Fibroblast of skin of left quadriceps (primary cell): ENCODE measurements around the gene NUDT4.
"Not testable (repeated sequence)": the region's sequence is repeated elsewhere in the genome, so short reads cannot be mapped to it uniquely, and the experiment has no call there.

Experiments
- DNase-seq, 2 experiments: peaks; one replicate each; pipeline ENCODE4 v3.0.0-alpha.2; 2013; ENCODE audit warnings: low read depth in 2 of 2

The NUDT4 gene

DNA sequence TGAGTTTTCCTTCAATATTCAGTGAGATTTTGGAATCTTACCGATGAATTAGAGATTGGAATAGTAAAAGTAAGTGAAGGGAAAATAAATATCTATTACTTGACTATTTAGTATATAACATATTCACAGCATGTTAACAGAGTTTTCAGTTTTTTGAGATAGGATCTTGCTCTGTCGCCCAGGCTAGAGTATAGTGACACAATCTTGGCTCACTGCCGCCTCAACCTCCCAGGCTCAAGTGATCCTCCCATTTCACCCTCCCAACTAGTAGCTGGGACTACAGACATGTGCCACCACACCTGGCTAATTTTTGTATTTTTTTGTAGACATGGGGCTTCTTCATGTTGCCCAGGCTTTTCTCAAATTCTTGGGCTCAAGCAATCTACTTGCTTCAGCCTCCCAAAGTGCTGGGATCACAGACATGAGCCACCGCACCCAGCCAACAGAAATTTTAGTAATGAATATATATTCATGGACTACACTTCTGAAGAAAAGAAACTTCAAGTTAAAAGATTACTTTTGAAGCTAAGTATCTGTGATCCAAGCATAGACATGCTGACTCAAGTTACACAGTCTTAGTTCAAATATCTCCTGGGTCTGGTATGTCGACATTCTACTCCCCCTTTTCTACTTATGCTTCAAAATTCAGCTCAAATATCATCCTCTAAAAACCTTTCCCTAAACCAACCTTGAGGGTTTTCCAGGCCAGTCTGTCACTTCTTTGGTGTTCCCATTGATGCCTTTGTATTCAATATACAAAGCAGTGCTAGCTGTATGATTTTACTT, 50.2 kb downstream of the NUDT4 start:
- DNase-seq, result peak in 1 of 2 experiments; percentile 31

DNA sequence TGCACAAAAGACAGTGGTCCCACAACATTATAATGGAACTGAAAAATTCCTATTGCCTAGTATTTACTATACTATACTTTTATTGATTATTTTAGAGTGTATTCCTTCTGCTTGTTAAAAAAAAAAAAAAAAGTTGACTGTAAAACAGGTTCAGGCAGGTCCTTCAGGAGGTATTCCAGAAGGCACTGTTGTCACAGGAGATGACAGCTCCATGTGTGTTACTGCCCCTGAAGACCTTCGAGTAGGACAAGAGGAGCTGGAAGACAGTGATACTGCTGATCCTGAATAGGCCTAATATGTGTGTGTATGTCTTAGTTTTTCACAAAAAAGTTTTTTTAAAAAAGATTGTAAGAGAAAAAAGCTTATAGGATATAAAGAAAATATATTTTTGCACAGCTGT, 51.7 kb downstream of the NUDT4 start:
- DNase-seq, result no peak

DNA sequence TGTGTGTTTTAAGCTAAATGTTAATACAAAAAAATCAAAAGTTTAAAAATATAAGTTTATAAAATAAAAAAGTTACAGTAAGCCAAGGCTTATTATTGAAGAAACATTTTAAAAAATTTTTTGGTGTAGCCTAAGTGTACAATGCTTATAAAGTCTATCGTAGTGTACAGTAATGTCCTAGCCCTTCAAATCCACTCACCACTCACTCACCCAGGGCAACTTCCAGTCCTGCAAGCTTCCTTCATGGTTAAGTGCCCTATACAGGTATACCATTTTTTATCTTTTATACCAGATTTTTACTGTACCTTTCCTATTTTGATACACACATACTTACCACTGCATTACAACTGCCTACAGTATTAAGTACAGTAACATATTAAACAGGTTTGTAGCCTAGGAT, 52.1 kb downstream of the NUDT4 start:
- no peak for DNase-seq

DNA sequence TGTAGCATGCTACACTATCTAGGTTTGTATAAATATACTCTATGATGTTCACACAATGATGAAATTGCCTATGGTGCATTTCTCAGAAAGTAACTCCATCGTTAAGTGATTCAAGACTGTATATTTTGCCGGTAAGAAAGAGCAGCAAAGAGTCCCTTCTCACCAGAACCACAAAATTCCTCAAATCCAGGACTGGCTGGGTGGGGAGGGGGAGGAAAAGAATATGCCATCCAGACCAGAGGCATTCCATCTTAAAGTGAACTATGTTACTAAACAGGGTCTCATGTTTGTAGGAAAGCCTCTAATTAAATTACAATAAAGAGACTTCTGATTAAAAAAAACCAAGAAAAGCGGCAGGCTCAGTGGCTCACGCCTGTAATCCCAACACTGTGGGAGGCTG, 52.6 kb downstream of the NUDT4 start:
- no peak for DNase-seq

DNA sequence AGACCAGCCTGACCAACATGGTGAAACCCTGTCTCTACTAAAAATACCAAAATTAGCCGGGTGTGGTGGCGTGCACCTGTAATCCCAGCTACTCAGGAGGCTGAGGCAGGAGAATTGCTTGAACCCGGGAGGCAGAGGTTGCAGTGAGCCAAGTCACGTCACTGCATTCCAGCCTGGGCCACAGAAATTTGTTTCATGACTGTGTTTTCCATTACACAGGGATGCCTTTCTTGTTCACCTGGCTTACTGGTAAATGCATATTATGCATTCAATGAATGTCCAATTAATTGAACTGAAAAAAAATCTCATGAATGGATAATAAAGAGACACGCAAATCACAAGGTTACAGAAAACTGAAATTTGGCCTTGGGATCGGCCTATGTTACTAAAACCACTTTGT, 54.3 kb downstream of the NUDT4 start:
- DNase-seq, result not testable (repeated sequence)

DNA sequence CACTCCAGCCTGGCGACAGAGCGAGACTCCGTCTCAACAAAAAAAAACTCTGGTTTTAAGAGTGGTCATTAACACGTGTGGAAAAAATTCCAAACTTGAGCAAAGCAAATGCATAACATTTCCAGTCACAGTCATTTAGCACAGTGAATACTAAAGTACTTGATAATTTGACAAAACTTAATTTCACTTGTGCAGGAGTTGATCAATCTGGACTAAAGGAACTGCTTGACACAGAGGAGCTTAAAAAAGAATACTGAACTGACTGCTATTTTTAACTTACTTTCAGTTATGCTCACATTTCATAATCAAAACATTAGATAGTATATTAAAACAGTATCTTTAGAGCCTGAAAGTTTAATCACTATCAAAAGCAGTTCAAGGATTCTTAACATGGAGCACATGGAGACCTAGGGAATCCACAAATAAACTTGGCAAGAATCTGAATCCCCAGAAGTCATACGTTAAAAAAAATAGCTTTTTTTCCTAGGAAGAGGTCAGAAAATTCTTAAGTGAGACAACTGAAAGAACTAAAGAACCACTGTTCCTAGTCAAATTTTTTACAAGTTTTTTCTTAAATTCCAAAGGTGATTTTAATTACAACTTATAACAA, 56.6 kb downstream of the NUDT4 start:
- no peak for DNase-seq

DNA sequence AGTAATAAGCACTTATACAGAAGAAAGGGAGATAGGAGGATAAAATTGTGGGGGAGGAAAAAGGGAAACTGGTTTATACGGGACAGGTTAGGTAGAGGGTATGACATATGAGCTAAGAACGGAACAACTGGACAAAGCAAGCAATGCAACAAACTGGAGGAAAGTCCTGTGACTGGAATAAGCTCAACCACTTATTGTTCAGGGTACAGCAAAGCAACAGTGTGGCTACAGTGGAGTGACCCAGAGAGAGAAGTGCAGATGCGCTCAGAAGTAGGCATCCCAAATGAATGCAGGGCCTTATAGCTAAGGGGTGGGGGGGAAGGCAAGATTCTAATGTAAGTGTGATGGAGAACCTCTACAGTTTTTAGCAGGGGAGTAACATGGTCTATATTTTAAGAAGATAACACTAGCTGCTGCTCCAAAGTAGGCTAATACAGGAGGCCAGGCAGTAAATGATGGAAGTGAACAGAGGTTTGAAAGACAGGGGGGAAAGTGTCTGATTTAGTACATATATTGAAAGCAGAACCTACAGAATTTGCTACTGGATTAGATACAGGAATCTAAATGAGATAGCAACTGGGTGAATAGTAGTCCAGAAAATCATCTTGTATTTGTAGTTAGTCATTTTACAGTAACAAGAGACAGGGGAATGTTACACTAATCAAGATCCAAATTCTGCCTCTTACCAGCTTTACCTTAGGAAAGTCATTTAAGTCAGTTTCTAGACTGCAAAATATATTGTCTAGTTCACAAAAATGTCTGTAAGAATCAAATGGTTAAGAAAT, 60.7 kb downstream of the NUDT4 start:
- no peak for DNase-seq

DNA sequence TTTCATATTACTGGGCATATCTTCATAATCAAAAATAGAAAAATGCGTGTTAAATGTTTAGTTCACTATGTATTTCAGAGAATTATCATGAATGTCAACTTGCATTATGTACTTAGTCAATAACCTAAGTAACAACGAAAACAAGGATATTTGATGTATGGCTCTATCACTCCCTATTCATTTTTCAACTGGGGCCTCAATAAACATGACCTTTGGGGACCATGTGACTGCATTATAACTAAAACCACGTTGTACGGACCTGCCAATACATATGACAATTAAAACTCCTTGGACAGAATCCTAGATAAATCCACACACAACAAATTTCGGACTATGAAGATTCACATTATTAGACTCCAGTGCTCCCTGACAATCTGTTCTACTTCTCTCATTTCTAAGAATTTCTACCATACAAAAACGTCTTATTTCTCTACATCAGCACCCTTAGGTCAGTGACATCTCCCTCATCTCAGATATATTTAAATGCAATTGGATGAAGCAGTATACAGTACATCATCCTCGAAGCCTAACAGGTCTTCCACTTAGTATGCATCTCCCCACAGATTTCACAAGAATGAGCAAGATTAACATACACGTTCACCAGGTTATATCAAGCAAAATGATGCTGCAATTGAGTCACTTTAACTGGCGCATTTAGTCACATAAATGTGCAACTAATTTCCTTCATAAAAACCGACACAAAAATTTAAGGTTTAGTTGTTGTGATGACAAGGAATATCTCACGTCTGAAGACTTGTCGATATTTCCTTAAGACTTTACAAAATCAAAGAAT, 62.5 kb downstream of the NUDT4 start:
- DNase-seq, result no peak

DNA sequence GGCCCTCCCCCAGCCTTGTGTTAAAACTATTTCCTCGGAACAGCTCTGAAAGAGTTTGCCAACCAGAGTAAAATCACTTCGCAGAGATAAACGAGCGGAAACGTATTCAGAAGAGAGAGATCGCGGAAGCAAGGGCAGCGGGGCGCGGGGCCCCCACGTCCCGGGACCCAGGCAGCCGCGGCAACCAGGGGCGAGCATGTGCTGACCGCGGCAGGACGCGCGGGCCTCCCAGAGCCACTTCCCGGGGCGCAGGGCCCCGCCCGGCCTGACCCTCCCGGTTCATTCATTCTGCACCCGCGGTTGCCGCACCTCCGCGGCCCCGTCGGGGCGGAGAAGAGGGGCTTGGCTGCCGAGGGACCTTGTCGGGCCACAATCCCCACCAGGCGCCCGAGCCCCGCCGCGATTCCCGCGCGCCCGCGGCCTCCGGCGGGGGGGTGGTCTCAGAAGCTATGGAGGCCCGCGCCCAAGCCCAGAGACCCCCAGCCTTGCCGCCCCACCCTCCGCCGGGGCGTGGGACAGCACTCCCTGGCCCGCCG, 63.4 kb downstream of the NUDT4 start:
- DNase-seq, result no peak

DNA sequence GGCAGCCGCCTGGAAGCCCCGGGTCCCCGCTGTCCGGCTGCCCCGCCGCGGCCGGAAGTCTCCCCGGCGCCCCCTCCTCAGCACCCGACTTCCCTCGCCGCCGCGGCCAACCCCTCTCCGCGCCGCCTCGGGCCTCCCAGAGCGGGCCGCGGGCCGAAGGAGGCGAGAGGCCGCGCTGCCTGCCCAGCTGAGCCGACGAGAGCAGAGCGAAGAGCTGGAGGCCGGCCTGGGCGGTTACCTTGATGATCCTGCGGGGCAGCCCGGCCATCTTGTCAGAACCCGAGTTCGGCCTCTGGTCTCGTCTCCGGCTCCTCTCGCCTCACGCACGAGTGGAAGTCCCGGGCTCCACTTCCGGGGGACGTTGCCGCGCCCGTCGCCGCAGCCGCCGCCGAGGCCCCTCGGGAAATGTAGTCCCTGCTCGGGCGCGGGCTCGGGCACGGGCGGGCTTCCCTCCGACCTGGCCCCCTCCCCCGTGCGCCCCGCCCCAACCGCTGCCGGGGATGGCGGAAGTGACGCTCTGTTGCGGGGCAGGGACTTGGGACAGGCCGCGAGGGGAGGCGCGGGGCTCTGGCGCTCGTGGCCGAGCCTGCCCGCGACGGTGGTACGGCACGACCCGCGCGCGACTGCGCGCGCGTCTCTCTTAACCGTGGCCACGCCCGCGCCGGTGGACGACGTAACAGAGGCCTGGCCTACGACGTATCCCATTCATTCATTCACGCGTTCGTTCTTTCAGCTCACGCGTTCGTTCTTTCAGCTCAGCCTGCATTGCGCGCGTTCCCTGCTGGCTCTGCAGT, 64.1 kb downstream of the NUDT4 start, which contains the start of gene UBE2N:
TSS of gene UBE2N (minus strand) at position 331 of the 794 bp plus-strand sequence. CDS start at position 268, 63 bp downstream.
- peak; percentile 90 to 91 for DNase-seq

DNA sequence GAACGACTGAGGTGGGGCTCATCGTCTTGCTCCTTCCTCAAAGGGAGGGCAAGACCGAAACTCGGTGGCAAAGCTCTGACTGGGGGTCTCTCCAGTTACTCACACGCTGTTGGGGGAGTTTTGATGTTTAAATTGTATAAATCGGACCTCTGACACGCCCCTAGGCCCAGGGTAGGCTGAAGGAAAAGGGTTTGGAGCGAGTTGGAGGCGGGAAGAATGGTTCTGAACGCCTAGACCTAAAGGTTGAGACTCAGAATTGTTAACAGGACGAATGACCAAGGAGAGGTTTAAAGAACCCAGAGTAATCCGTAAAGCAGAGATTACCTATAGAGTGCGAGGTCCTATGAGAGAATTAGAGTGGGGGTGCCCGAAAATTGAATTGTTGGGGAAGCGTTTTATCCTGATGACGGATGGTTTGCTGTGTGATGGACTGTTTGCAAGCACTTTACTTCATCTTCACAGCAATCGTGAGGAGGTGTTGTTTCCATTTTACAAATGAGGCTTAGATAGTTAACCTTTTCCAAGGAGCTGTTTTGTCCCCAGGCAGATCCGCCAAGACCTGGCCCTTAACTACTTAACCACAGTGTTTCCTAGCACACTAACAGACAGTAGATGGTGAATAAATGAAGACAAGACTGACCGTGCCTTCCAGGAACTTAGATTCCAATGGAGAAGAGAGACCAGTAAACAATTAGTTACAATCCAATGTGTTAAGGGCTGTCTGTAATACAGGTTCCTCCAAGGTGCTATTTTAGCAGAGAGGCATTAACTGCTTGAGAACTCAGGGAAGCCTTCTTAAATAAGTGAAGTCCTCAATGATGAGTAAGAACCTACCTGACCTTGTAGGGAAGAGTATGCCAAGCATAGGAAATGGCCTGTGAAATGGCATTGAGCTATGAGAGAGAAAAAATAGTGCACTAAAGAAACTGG, 65.0 kb downstream of the NUDT4 start:
- DNase-seq, result no peak

DNA sequence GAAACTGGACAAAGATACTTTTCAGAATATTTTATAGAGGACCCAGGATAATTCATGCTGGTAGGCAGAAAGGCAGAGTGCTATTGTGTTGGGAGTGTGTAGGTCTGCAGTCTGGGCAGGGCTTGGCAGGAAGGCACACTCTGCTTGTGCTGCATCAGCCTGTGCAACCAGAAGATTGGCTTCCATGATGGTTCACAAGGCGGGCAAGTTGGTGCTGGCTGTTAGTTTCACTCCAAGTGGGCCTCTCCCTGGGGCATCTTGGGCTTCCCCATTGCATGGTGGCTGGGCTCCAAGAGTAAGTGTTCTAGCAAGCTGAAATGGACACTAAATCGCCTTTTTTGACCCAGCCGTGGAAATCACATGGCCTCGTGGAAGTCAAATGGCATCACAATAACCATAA, 65.9 kb downstream of the NUDT4 start:
- no peak for DNase-seq

DNA sequence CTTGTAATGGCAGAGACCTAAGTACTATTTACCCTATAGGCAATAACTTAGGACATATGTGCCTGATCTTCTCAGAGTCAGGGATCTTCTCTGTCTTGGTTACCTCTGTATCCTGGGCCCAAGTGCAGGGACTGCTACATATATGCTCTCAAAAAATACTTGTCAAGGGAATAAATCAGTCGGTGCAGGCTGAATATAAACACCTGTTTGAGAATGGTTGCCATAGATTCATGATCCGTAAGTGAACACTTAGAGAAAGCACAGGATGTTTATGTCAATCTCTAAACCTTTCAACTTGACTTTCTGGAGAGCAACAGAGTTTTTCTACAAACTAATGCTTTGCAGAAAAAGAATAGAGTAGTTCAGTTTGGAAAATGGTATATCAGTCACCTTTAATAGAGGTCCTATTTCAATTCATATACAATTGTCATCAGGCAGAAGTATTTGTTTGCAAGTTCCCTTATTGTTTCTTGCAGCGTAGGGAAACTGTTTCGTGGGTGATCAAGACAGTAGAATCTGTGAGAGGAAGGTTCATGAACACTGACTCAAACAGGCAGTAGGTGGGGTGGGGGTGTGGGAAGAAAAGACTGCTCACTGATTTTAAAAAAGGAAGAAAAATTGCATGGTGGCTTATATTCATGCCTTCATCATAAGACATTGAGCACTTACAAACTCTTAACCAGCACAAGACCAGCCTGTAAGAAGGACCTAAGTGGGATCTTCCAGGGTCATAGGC, 70.0 kb downstream of the NUDT4 start:
- DNase-seq, result no peak

DNA sequence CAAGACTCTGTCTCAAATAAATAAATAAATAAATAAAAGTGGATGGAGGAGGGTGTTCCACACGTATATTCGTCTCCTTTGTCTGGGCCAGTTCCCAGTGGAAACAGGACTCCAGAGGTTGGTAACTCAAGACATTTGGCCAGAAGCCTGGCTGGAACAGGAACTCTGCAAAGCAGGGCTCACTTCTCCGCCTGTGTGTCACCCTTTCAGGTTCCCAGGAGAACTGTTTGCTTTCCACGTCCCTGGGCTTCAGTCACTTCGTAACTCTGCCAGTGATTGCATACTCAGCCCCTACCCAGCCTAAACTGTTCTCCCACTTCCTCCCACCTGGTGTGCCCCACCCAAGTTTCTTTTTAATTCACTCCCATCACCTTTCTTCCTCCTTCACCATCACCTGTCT, 71.1 kb downstream of the NUDT4 start:
- DNase-seq, result no peak

DNA sequence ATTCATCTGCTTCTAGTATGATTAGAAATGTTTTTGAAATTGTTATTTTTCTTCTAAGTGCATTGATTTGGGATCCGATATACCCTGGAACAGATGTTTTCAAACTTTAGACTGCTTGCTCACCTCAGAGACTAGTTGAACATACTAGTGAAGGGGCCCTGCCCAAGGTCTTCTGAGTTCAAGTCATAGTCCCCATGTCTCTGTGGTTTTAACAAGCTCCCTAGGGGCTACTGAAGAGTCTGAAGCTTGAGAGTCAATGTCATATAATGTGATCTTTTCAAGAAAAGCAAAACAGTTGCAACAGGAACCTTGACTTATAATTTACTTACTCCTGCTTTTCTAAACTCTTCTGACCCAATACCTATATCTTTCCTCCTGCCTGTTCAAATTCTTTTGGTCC, 71.6 kb downstream of the NUDT4 start:
- DNase-seq, result no peak

DNA sequence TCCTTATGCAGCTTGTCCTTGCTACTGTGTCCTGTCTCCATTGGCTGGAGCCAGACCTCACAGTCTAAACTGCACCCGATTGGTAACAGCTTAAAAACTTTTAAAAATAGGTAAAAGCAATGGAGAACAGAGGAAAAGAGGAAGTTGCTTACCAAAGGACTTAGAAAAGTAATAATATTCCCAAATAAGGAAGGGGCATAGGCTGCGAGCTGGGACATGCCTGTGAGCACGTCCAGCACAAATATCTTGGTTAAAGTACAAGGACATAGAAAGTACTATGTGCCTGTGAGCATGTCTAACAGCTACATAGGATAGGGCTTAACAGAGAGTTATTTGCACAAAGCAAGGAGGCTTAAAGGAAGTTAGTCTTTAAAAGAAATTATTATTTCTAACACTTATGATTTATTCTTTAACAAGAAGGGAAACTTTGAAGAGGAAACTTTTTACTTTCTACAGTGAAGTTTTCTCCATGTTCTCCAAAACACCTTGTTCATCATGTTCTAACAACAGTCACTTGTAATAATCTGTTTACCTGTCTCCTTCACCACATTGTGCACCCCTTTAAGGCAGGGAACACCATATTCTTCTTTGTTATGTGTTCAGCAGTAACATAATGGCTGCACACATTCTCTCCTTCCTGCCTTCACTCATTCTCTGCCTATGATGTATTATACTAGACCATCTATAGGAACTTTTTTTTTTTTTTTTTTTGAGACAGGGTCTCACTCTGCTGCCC, 73.9 kb downstream of the NUDT4 start:
- DNase-seq, result no peak

DNA sequence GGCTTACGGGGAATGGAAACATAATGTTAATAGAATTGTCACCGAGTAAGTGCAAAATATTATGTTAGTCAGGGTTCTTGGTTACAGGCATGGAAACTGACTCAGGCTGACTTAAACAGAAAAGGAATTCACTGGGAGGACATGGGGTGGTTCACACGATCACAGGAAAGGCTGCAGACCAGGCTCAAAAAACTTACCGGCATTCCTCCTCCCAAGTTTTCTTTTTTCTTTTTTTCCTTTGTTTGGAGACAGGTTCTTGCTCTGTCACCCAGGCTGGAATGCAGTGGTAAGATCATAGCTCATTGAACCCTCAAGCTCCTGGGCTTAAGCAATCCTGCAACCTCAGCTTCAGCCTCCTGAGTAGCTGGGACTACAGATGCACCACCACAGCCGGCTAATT, 75.9 kb downstream of the NUDT4 start:
- DNase-seq, result no peak

DNA sequence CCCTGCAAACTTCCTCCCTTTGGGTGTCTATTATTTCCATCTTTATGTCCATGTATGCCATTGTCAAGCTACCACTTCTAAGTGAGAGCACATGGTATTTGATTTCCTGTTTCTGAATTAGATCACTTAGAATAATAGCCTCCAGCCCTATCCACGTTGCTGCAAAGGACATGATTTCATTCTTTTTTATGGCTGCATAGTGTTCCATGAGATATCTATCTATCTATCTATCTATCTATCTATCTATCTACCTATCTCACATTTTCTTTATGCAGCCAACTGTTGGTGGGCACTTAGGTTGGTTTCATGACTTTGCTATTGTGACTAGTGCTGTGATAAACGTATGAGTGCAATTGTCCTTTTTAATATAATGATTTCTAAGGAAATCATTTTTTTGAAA, 78.4 kb downstream of the NUDT4 start:
- DNase-seq, result no peak
